GM19099 (cell line): Measurements from ENCODE around the gene DTX1.

Experiments
- POLR2A ChIP-seq: IDR thresholded peaks from 3 replicates; pipeline ENCODE4 v1.6.1; 2011; ENCODE audit warnings: low read depth; ENCODE audit not compliant: insufficient read length; ENCODE audit errors: extremely low read depth

The DTX1 gene

GRCh38 chr12:113092607-113093408 is 36.3 kb downstream of the DTX1 start:
- no peak for TF ChIP-seq POLR2A

DNA sequence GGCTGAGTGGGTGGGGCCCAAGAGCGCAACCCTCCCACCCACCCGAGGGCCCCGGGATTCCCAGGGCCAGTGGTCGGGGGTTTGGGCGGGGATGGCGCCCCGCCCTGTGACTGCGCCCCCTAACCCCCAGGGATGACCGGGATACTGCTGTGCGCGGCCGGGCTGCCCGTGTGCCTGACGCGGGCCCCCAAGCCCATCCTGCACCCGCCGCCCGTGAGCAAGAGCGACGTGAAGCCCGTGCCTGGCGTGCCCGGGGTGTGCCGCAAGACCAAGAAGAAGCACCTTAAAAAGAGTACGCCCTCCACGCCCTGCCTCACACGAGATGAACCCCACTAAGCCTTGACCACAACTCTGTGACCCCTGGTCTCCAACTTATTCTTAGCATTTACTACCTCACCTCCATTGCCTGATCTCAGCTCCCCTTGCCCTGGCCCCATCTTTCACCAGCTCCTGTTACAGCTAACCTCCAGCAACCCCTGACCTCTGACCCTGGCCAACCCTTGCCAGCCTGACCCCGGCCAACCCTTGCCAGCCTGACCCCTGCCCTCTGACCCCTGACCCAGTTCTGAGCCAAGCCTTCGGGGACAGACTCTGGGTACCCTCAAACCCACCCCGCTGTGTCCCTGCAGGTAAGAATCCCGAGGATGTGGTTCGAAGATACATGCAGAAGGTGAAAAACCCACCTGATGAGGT is 37.0 kb downstream of the DTX1 start:
- no peak for TF ChIP-seq POLR2A

- TF ChIP-seq POLR2A, result no peak
These were observed 38.2 kb downstream of the DTX1 start for GRCh38 chr12:113094738-113095137.

GRCh38 chr12:113095405-113095804 is 38.9 kb downstream of the DTX1 start:
- TF ChIP-seq POLR2A, result no peak

- TF ChIP-seq POLR2A, result no peak
These were observed 40.3 kb downstream of the DTX1 start for GRCh38 chr12:113096675-113097461.

GRCh38 chr12:113097716-113098440 is 41.3 kb downstream of the DTX1 start:
- no peak for TF ChIP-seq POLR2A

DNA sequence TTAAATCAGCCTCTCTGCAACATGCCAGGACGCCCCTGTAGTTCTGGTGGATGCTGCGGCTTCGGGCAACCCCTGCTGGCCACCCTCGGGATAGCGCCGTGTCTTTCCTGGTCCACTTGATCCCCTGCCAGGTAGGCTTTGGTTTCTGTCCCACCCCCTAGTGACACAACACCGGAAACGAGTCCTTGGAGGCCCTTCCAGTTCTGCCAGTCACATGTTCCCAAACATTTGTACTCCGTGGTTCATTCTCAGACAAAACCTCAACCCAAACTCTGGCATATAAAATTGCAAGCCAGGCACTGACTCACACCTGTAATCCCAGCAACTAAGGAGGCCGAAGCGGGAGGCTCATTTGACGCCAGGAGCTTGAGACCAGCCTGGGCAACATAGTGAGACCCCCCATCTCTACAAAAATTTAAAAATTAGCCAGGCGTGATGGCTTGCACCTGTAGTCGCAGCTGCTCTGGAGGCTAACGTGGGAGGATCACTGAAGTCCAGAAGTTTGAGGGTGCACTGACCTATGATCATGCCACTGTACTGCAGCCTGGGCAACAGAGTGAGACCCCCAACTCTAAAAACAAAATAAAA is 42.0 kb downstream of the DTX1 start:
- TF ChIP-seq POLR2A, result no peak

DNA sequence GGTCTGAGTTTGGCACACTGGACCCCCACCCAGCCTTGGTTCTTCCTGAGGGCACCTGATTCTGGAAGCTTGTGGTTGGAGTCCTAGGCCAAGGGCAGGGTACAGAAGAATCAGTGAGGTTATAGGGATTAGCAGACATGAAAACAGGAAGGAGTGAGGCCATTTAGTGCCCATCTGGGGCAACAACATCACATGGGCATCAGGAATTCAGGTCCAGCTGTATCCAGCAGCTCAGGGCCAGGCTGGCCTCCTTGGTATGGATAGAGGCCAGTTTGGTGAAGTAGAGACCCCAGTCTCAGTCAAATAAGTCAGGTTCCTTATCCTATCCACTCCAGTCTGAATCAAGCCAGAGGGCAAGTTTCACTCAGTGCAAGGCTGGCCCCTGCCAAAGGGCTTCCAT is 42.8 kb downstream of the DTX1 start:
- no peak for TF ChIP-seq POLR2A

DNA sequence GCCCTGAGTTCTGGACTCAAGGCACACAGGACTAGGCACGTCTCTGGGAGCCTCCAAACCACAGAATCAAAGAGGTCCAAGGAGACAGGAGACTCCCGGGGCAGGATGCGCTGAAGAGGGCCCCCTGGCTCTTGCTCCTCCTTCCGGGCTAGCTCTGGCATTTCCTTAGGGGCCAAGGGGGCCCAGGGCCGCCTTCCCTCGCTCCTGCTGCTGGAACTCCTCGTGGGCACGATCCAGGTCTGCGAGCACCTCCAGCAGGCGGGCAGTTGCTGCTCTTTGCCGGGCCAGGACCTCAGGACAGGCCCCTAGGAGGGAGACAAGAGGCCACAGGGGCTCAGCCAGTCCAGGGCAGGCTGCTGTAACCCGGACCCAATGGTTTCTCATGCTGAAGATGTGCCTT is 43.2 kb downstream of the DTX1 start:
- TF ChIP-seq POLR2A, result no peak

- no peak for TF ChIP-seq POLR2A
These were observed 45.2 kb downstream of the DTX1 start for GRCh38 chr12:113101751-113102150.

DNA sequence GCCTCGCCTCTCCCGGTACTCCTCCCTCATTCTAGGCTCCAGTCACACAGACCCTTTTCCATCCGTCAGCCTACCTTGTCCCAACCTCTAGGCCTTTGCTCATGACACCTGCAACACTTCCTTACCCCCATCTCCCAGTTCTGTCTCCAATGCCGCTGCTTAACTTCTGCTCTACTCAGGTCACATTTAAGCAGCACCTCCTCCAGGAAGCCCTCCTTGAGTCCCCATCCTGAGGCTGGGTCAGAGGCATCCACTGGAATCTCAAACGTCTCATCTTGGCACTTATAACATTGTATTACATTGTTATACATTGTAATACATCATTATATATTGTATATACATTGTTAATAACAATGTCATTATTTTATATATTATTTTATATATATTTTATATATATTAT is 46.3 kb downstream of the DTX1 start:
- no peak for TF ChIP-seq POLR2A

GRCh38 chr12:113103756-113104450 is 47.4 kb downstream of the DTX1 start:
- no peak for TF ChIP-seq POLR2A

- no peak for TF ChIP-seq POLR2A
These were observed 48.5 kb downstream of the DTX1 start for GRCh38 chr12:113104953-113105510.
